ENCODE measurements around the gene RAB33B. TPM values are rescaled to one million over a fixed set of nuclear protein-coding genes. Genes with fewer than 3 reads are reported as not detected.

RAB33B gene
- total and polyA plus RNA-seq, 9 of the 15 experiments (the other 6 are each of a cell fraction or from before 2014, with no cell fraction given): 1.7 to 3.7 (median 3.0) TPM

DNA sequence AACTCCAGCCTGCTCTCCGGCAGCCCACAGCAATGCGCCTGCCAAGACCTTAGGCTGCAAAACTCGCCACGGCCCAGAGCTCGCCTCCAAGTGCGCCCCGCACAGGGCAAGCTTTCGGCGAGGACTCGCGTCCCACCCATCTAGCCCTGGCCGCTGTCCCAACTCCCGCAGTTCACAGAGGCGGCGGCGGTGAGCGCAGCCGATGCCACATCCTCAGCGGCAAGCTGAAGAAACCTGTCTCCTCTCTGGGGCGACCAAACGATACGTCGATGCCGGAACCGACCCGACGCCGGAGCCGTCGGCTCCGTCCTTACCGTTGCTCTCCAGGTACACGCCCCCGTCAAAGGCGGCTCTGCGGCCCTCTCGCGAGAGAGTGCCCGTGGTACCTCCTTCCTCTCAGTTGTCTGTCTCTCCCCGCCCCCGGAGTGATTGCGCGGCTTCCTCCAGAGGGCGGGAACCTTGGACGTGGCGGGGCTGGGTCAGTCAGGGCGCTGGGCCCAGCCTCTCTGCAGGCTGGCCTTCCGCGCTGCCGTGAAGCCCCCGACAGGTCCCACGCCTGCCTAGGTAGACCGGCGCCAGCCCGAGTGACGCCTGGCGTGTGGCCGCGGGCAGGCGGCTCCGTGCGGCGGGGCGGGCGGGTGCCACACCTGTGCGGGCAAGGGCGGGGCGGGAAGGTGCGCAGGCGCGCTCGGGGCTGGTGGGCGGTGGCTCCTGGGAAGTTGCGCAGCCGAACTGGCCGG is 380 bp upstream of the RAB33B start (continued):
- peak; percentile 34 for TF ChIP-seq HMGN3 (IDR thresholded peaks at IDR 0.05; ENCODE audit: borderline replicate concordance, extremely low read depth, insufficient read length, low read depth, low read length)
- no peak for TF ChIP-seq ZNF165 (CRISPR knock-in tag; IDR thresholded peaks at IDR 0.05; ENCODE audit: borderline replicate concordance)
- TF ChIP-seq, protein P1, sequence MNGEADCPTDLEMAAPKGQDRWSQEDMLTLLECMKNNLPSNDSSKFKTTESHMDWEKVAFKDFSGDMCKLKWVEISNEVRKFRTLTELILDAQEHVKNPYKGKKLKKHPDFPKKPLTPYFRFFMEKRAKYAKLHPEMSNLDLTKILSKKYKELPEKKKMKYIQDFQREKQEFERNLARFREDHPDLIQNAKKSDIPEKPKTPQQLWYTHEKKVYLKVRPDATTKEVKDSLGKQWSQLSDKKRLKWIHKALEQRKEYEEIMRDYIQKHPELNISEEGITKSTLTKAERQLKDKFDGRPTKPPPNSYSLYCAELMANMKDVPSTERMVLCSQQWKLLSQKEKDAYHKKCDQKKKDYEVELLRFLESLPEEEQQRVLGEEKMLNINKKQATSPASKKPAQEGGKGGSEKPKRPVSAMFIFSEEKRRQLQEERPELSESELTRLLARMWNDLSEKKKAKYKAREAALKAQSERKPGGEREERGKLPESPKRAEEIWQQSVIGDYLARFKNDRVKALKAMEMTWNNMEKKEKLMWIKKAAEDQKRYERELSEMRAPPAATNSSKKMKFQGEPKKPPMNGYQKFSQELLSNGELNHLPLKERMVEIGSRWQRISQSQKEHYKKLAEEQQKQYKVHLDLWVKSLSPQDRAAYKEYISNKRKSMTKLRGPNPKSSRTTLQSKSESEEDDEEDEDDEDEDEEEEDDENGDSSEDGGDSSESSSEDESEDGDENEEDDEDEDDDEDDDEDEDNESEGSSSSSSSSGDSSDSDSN (IDR thresholded peaks at IDR 0.05; ENCODE audit: borderline replicate concordance in 1 of 2, low read depth in 2 of 2, low read length in 2 of 2): peak; percentile 58 to 80; a peak in 1 of 4 replicates
- peak; percentile 70; the same call in 1 of the 2 replicates for TF ChIP-seq NFRKB (IDR thresholded peaks at IDR 0.05; ENCODE audit: low read depth)
- no peak for TF ChIP-seq ZBED1 (IDR thresholded peaks at IDR 0.05)
- TF ChIP-seq GTF2F1 (IDR thresholded peaks at IDR 0.05; ENCODE audit: low read depth, low read length): peak; percentile 21; the same call in 1 of the 2 replicates
- TF ChIP-seq, protein P2, sequence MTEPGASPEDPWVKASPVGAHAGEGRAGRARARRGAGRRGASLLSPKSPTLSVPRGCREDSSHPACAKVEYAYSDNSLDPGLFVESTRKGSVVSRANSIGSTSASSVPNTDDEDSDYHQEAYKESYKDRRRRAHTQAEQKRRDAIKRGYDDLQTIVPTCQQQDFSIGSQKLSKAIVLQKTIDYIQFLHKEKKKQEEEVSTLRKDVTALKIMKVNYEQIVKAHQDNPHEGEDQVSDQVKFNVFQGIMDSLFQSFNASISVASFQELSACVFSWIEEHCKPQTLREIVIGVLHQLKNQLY (CRISPR knock-in tag; conservative IDR thresholded peaks at IDR 0.05): no peak
- peak; percentile 55; the same call in 1 of the 2 replicates for TF ChIP-seq MAFF (IDR thresholded peaks at IDR 0.05; ENCODE audit: low read length)
- no peak for TF ChIP-seq ASH1L (IDR thresholded peaks at IDR 0.05; ENCODE audit: borderline replicate concordance, low read depth, partially characterized antibody)
- no peak for TF ChIP-seq BHLHE40 (IDR thresholded peaks at IDR 0.05; ENCODE audit: low read length)
- TF ChIP-seq, protein P3, sequence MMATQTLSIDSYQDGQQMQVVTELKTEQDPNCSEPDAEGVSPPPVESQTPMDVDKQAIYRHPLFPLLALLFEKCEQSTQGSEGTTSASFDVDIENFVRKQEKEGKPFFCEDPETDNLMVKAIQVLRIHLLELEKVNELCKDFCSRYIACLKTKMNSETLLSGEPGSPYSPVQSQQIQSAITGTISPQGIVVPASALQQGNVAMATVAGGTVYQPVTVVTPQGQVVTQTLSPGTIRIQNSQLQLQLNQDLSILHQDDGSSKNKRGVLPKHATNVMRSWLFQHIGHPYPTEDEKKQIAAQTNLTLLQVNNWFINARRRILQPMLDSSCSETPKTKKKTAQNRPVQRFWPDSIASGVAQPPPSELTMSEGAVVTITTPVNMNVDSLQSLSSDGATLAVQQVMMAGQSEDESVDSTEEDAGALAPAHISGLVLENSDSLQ (IDR thresholded peaks at IDR 0.05): peak; percentile 66
- TF ChIP-seq OTX1 (CRISPR knock-in tag; IDR thresholded peaks at IDR 0.05): peak; percentile 45; the same call in 1 of the 2 replicates
- TF ChIP-seq ZNF143 (CRISPR knock-in tag; IDR thresholded peaks at IDR 0.05): peak; percentile 35; the same call in 1 of the 2 replicates
- TF ChIP-seq PCBP1 (IDR thresholded peaks at IDR 0.05; ENCODE audit: low read depth, low read length, poor library complexity, severe bottlenecking): no peak
- TF ChIP-seq HIVEP1 (CRISPR knock-in tag; IDR thresholded peaks at IDR 0.05): no peak
- no peak; the same call in 1 of the 2 replicates for TF ChIP-seq ZBTB17 (CRISPR knock-in tag; IDR thresholded peaks at IDR 0.05)
- TF ChIP-seq MAZ (CRISPR knock-in tag; conservative IDR thresholded peaks at IDR 0.05 in 1 of 2, IDR thresholded peaks at IDR 0.05 in 1 of 2): peak; percentile 64 to 76
- TF ChIP-seq KAT2B (IDR thresholded peaks at IDR 0.05; ENCODE audit: low read depth, low read length): no peak
- no peak for TF ChIP-seq ZNF696 (CRISPR knock-in tag; conservative IDR thresholded peaks at IDR 0.05)

All from K562 (cell line).